Stimulated activated CD8-positive, alpha-beta memory T cell treated with anti-CD3 and anti-CD28 coated beads, Interleukin-4, amount 100 ng/mL, for 4 hours (primary cell): ENCODE data around the gene PALD1.
A peak's percentile ranks its signal among the peaks of the same experiment; 100 is the strongest.

ENCODE experiments used
- DNase-seq, 2 donors: peaks; one replicate each; pipeline ENCODE4 v3.0.0-alpha.2; 2020; ENCODE audit warnings: low read depth in 2 of 2, low spot score in 1 of 2

PALD1 gene

GRCh38 chr10:70478191-70479164 lies at the start of gene PALD1:
Gene PALD1, plus strand, starts transcription at chr10:70478767. Its CDS starts 47,185 bp downstream, at chr10:70525952.
- DNase-seq, result peak; percentile 29 to 33

GRCh38 chr10:70430493-70431445 lies 47.8 kb upstream of the PALD1 start:
- DNase-seq, result no peak

- DNase-seq, result no peak
These were observed 46.5 kb upstream of the PALD1 start for GRCh38 chr10:70432101-70432500.

GRCh38 chr10:70432561-70433263 lies 45.9 kb upstream of the PALD1 start:
- DNase-seq, result no peak

GRCh38 chr10:70433581-70434280 lies 44.8 kb upstream of the PALD1 start:
- no peak for DNase-seq

GRCh38 chr10:70435241-70436085 lies 43.1 kb upstream of the PALD1 start:
- DNase-seq, result no peak

- no peak for DNase-seq
These were observed 40.8 kb upstream of the PALD1 start for GRCh38 chr10:70437721-70438120.

GRCh38 chr10:70440296-70441160 lies 38.0 kb upstream of the PALD1 start:
- no peak for DNase-seq

GRCh38 chr10:70441161-70441894 lies 37.2 kb upstream of the PALD1 start, which contains the start of gene NODAL:
Gene NODAL, minus strand, starts transcription at chr10:70441681. Its CDS starts 14 bp downstream, at chr10:70441667.
- DNase-seq, result no peak

GRCh38 chr10:70441895-70442309 lies 36.7 kb upstream of the PALD1 start:
- DNase-seq, result no peak

GRCh38 chr10:70442332-70442988 lies 36.1 kb upstream of the PALD1 start:
- no peak for DNase-seq

- no peak for DNase-seq
These were observed 33.8 kb upstream of the PALD1 start for GRCh38 chr10:70444744-70445143.

GRCh38 chr10:70445718-70446657 lies 32.6 kb upstream of the PALD1 start:
- no peak for DNase-seq

- DNase-seq, result no peak
These were observed 30.3 kb upstream of the PALD1 start for GRCh38 chr10:70448236-70448635.

- no peak for DNase-seq
These were observed 23.3 kb upstream of the PALD1 start for GRCh38 chr10:70455213-70455630.

GRCh38 chr10:70456164-70456563 lies 22.4 kb upstream of the PALD1 start:
- DNase-seq, result no peak
